ENCODE data around the gene TNFRSF18.

Gene TNFRSF18, protein sequence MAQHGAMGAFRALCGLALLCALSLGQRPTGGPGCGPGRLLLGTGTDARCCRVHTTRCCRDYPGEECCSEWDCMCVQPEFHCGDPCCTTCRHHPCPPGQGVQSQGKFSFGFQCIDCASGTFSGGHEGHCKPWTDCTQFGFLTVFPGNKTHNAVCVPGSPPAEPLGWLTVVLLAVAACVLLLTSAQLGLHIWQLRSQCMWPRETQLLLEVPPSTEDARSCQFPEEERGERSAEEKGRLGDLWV

DNA sequence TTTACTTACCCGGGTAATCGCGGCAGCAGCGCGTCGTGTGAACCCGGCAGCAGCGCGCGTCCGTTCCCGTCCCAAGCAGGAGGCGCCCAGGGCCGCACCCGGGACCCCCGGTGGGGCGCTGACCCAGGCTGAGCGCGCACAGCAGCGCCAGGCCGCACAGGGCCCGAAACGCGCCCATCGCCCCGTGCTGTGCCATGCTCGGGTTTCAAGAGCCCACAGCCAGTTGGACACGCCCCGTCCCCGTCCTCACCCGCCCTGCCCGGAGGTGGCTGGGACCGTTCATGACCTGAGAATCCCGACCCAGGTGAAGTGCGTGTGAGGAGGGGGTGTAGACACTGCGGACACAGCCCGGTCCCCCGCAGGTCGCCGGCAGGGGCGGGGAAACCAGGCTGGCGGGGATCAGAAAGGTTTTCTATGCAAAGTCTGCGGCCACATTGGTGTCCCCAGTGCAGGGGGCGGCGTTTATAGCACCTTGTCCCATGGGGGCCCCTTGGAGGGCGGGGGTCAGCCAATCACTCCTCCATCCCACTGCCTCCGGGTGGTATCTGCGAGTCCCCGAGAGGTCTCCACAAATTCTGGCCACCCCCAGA lies at the start of gene TNFRSF18:
Gene TNFRSF18 (minus strand): TSS at position 217 of the 590 bp plus-strand sequence. CDS start 21 bp downstream, at position 196.
- DNase-seq (ENCODE audit: low read depth) = no peak
- TF ChIP-seq, protein P1, sequence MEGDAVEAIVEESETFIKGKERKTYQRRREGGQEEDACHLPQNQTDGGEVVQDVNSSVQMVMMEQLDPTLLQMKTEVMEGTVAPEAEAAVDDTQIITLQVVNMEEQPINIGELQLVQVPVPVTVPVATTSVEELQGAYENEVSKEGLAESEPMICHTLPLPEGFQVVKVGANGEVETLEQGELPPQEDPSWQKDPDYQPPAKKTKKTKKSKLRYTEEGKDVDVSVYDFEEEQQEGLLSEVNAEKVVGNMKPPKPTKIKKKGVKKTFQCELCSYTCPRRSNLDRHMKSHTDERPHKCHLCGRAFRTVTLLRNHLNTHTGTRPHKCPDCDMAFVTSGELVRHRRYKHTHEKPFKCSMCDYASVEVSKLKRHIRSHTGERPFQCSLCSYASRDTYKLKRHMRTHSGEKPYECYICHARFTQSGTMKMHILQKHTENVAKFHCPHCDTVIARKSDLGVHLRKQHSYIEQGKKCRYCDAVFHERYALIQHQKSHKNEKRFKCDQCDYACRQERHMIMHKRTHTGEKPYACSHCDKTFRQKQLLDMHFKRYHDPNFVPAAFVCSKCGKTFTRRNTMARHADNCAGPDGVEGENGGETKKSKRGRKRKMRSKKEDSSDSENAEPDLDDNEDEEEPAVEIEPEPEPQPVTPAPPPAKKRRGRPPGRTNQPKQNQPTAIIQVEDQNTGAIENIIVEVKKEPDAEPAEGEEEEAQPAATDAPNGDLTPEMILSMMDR (IDR thresholded peaks at IDR 0.05; ENCODE audit: low read length, missing control alignments) = no peak
- no peak within 1 kb of the TSS for H3K4me3 ChIP-seq (replicated peaks; ENCODE audit: low read depth, low read length)

DNA sequence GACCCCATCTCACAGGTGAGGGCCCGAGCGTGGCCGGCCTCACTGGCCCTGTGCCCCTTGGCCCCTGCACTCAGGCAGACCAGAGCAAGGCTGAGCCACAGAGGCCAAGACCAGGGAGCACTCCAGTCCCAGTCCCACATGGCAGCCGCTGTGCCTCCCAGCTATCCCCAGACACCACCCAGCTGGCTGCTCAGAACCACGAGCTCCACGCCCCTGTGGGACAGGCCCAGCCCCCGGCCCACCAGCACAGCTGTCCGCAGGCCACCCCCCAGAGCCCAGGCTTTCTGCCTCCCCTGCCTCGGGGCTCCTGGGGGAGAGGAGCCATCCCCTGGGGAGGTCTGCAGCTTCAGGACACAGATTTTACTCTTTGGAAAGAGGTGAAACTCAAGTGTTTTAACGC lies 49.2 kb upstream of the TNFRSF18 start:
- TF ChIP-seq, protein P1 (IDR thresholded peaks at IDR 0.05; ENCODE audit: low read length, missing control alignments) = no peak
- no peak overlapping the region for H3K4me3 ChIP-seq (replicated peaks; ENCODE audit: low read depth, low read length)
- no peak for DNase-seq (ENCODE audit: low read depth)

DNA sequence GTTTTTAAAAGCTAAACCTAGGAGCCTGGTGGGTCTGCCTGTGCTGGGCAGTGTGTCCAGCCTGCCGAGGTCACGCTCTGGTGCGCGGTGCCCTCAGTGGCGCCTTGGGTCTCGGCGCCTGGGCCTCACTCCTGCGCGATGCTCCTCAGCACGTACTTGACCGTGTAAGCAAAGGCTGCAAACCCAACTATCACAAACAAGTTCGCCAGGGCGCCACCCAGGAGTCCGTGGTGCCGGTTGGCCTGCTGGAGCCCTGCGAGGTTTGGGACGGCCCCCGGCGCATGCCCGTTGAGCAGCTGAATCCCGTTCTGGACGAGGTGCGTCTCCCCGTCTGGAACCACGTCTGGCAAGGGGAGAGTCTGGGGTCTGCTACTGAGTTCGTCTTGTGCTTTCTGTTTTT lies 48.7 kb upstream of the TNFRSF18 start:
- no peak overlapping the region for H3K4me3 ChIP-seq (replicated peaks; ENCODE audit: low read depth, low read length)
- no peak for DNase-seq (ENCODE audit: low read depth)
- TF ChIP-seq, protein P1 (IDR thresholded peaks at IDR 0.05; ENCODE audit: low read length, missing control alignments) = no peak

DNA sequence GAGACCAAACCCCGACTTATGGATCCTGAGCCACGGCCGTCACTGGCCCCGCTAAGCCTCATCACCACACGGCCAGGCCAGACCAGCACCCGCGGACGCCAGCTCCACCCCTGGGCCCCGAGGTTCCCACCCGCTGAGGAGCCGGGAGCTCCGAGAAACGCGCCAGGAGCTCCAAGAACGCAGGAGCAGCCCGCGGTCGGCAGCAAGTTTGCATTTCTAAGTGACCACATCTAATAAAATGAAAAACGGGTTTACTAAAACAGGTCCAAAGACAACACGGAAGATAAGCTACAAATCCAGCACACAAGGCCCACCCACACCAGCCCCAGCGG lies 48.2 kb upstream of the TNFRSF18 start:
- no peak for DNase-seq (ENCODE audit: low read depth)
- TF ChIP-seq, protein P1 (IDR thresholded peaks at IDR 0.05; ENCODE audit: low read length, missing control alignments) = no peak
- no peak overlapping the region for H3K4me3 ChIP-seq (replicated peaks; ENCODE audit: low read depth, low read length)

DNA sequence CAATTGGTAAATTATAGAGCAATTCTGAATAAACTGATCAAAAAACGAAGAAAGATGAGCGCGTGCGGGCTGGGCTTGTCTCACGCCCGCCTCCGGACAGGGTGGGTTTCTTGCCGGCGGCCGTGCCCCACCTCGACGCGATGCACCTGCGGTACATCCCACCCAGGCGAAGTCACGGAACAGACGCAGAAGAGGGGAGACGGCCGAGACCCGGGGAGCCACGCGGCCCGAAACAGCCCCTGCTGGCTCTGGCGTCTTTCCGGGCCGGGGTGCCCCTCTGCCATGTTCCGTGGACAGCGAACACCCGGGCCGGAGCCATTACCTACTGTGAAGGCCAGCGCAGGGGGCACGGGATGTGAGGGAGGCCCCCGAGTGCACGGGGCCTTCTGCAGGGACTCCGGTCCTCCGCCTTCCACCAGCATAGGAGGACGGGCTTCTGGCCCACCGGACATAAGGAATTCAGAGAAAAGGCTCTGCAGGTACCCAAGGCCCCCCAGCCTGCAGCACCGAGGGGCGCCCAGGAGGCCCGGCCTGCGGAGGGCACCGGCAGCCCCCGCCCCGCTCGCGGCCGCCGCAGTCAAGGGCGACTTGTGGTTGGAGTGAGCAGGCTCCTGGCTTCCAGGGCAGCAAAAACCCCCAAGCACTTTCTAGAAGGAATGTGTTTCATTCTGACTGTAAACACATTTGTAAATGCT lies 47.7 kb upstream of the TNFRSF18 start:
- H3K4me3 ChIP-seq (replicated peaks; ENCODE audit: low read depth, low read length) = no peak overlapping the region
- TF ChIP-seq, protein P1 (IDR thresholded peaks at IDR 0.05; ENCODE audit: low read length, missing control alignments) = no peak
- no peak for DNase-seq (ENCODE audit: low read depth)

DNA sequence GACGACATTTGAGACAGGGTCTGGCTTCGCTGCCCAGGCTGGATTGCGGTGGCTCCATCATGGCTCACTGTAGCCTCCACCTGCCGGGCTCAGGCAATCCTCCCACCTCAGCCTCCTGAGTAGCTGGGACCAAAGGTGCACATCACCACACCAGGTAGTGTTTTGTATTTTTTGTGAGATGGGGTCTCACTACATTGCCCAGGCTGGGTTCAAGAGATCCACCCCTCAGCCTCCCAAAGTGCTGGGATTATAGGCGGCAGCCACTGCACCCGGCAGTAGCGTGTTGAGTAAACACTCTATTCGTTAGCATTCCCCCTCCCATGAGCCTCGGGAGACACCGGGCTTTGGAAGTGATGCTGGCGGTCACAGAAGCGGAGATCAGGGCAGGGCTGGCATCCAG lies 46.9 kb upstream of the TNFRSF18 start:
- no peak for DNase-seq (ENCODE audit: low read depth)
- TF ChIP-seq, protein P1 (IDR thresholded peaks at IDR 0.05; ENCODE audit: low read length, missing control alignments) = no peak
- no peak overlapping the region for H3K4me3 ChIP-seq (replicated peaks; ENCODE audit: low read depth, low read length)
